ELR (cell line): ENCODE measurements around the gene SLC35F3.
"Not testable (repeated sequence)": the region's sequence is repeated elsewhere in the genome, so short reads cannot be mapped to it uniquely, and the experiment has no call there.

Source experiments
- DNase-seq: peaks from one replicate; pipeline ENCODE4 v3.0.0-alpha.2; 2015; ENCODE audit warnings: low read depth

The SLC35F3 gene

GRCh38 chr1:234226113-234226818 is 321.8 kb downstream of the SLC35F3 start:
- no peak for DNase-seq

GRCh38 chr1:234226819-234227165 is 322.3 kb downstream of the SLC35F3 start:
- no peak for DNase-seq

GRCh38 chr1:234229581-234230387 is 325.3 kb downstream of the SLC35F3 start:
- DNase-seq: no peak

- no peak for DNase-seq
Measured at GRCh38 chr1:234230414-234230862, 326.0 kb downstream of the SLC35F3 start.

- no peak for DNase-seq
Measured at GRCh38 chr1:234231061-234231892, 326.8 kb downstream of the SLC35F3 start.

GRCh38 chr1:234231893-234232276 is 327.4 kb downstream of the SLC35F3 start:
- DNase-seq: no peak

- DNase-seq: no peak
Measured at GRCh38 chr1:234234199-234234598, 329.7 kb downstream of the SLC35F3 start.

GRCh38 chr1:234235434-234235881 is 331.0 kb downstream of the SLC35F3 start:
- DNase-seq: no peak

- DNase-seq: no peak
Measured at GRCh38 chr1:234237393-234237792, 332.9 kb downstream of the SLC35F3 start.

GRCh38 chr1:234238060-234238459 is 333.6 kb downstream of the SLC35F3 start:
- DNase-seq: peak; percentile 59

- no peak for DNase-seq
Measured at GRCh38 chr1:234239515-234239914, 335.0 kb downstream of the SLC35F3 start.

- DNase-seq: no peak
Measured at GRCh38 chr1:234239936-234240335, 335.5 kb downstream of the SLC35F3 start.

- no peak for DNase-seq
Measured at GRCh38 chr1:234240680-234241079, 336.2 kb downstream of the SLC35F3 start.

- DNase-seq: no peak
Measured at GRCh38 chr1:234241941-234242490, 337.5 kb downstream of the SLC35F3 start.

GRCh38 chr1:234243521-234244260 is 339.2 kb downstream of the SLC35F3 start:
- no peak for DNase-seq

- DNase-seq: no peak
Measured at GRCh38 chr1:234244482-234244881, 340.0 kb downstream of the SLC35F3 start.

GRCh38 chr1:234246638-234247116 is 342.2 kb downstream of the SLC35F3 start:
- no peak for DNase-seq

- DNase-seq: not testable (repeated sequence)
Measured at GRCh38 chr1:234247746-234248145, 343.3 kb downstream of the SLC35F3 start.

GRCh38 chr1:234250747-234251146 is 346.3 kb downstream of the SLC35F3 start:
- no peak for DNase-seq

- no peak for DNase-seq
Measured at GRCh38 chr1:234253732-234254131, 349.3 kb downstream of the SLC35F3 start.

- peak; percentile 56 for DNase-seq
Measured at GRCh38 chr1:234256359-234256758, 351.9 kb downstream of the SLC35F3 start.
